Stimulated activated CD4-positive, alpha-beta T cell treated with anti-CD3 and anti-CD28 coated beads, Interleukin-2, amount 100 ng/mL, for 48 hours (primary cell): ENCODE measurements around the gene CD14.
"Not testable (repeated sequence)": the region's sequence is repeated elsewhere in the genome, so short reads cannot be mapped to it uniquely, and the experiment has no call there.

Experiments
- DNase-seq, 2 donors: peaks; one replicate each; pipeline ENCODE4 v3.0.0-alpha.2; 2020

CD14 gene

DNA sequence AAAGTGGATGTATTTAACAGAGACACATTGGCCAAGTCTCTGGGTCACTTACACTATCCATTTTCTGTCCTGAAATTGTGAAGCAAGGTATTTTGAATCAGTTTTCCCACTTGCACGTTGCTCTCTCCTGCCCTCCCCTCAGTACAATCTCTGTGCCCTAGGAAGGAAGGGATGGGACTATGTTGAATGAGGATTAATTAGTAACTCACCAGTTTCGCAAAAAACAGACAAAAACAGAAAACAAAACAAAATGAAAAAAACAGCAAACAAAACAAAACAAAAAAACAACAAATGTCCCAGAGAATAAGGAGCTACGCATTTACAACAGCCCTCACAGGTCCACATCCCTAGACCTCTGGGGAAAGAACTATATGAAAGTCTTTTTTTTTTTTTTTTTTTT is 1.1 kb upstream of the CD14 start:
- DNase-seq, result no peak

DNA sequence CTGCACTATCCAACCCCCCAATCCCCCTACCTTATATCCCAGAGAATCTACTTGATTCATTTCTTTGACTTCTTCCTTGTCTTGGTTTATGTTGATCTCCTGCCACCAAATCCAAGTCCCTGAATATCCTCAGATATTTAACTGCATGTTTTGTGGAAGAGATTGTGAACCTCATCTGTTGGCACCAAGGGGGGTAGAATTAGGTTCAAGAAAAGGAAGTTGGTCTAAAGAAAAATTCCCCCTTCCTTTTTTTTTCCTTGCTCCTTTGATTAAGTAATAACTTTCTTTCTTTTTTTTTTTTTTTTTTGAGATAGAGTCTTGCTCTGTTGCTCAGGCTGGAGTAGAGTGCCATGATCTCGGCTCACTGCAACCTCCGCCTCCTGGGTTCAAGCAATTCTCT is 526 bp upstream of the CD14 start:
- no peak for DNase-seq

DNA sequence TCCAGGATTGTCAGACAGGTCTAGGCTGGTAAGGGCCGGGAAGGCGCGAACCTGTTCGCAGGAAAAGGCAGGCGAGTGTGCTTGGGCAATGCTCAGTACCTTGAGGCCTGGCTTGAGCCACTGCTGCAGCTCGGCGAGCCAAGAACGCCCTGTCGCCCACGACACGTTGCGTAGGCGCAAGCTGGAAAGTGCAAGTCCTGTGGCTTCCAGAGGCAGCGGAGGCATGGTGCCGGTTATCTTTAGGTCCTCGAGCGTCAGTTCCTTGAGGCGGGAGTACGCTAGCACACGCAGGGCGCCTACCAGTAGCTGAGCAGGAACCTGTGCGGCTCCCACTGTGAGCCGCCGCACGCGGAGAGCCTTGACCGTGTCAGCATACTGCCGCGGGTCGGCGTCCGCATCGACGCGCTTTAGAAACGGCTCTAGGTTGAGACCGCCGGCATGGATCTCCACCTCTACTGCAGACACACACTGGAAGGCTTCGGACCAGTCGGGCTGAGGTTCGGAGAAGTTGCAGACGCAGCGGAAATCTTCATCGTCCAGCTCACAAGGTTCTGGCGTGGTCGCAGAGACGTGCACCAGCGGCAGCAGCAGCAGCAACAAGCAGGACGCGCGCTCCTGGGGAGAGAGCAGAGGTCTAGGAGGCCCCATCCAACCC is 482 bp downstream of the CD14 start:
- DNase-seq, result peak; percentile 32 to 35

DNA sequence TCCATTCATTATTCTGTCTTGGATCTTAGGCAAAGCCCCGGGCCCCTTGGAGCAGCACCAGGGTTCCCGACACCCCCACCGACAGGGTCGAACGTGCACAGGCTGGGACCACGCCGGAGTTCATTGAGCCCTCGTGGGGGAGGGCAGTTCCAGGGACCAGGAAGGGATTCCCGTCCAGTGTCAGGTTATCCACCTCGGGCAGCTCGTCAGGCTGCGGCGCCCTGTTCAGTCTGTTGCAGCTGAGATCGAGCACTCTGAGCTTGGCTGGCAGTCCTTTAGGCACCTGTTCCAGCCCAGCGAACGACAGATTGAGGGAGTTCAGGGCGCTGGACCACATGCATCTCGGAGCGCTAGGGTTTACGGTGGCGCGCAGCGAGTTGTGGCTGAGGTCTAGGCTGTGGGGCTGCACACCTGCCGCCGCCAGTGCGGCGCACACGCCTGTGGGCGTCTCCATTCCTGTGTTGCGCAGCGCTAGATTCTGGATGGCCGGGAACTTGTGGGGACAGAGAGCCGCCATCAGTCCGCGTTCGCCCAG is 1.1 kb downstream of the CD14 start:
- DNase-seq, result peak in 1 of 2 donors; percentile 26

DNA sequence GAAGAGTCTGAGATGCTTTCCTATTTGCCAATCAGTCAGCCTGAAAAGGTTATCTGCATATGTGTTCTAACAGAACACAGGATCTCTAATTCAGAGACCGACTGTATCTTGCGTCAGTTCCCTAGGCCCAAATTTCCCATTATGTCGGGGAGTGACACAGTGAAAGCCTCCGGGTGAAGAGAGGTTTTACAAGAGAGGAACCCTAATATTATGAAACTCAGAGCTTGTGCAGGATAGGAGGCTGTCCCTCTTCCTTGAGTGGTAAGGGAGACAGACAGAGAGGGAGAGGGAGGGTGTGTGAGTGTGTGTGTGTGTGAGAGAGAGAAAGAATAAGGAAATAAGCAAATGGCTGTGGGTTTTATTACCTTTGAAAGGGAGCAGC is 1.9 kb downstream of the CD14 start:
- DNase-seq, result no peak

DNA sequence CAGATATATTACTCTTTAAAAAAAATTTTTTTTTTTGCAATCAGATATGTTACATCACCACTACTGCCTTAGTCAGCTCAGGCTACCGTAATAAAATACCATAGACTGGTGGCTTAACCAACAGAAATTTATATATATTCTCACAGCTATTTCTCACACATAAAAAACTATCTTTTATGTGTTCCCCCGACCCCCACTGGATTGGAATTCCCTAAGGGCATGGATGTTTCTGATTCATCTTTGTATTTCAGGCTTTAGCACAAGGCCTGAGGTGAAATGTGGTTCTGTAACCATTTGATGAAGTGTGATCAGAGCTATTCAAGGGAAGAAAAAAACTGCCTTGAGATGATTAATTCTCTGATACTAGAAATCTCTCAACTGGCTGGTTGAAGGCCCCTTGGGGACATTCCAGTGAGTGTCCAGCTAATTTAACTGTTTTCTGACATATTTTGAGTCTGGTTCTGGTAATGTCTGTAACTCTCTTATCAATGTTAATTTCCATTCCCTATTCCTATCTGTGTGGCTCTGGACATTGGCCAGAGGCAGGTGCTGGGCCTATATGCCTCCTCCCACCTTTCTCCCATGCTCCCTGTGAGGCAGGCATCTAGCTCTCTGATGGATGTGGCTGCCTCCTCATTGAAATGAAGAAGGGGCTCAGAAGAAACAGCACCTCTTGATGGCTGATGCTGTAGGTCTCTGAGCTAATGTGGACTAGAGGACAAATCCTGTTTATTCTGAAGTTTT is 2.5 kb downstream of the CD14 start:
- DNase-seq, result no peak

DNA sequence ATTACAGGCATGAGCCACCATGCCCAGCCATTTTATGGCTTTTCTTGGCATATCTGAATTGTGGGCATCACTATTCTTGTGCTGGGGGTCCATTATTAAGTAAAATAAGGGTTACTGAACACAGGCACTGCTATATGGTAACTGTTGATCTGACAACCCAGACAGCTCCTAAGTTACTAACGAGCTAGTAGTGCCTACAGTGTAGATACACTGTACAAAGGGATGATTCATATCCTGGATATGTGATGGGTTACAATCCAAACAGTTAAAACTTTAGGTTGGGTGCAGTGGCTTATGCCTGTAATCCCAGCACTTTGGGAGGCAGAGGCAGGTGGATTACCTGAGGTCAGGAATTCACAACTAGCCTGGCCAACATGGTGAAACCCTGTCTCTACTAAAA is 4.3 kb downstream of the CD14 start:
- DNase-seq, result no peak

DNA sequence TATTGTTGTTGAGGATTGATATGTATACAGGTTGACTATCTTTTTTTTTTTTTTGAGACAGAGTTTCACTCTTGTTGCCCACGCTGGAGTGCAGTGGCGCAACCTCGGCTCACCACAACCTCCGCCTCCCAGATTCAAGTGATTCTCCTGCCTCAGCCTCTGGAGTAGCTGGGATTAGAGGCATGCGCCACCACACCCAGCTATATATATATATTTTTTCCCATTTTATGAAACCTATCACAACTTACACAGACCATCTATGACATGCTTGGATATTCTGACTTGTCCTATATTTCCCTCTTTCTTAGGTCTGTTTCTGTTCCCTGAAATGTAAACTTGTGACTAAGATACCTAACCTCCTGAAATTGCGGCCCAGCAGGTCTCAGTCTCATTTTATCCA is 5.0 kb downstream of the CD14 start:
- no peak for DNase-seq

DNA sequence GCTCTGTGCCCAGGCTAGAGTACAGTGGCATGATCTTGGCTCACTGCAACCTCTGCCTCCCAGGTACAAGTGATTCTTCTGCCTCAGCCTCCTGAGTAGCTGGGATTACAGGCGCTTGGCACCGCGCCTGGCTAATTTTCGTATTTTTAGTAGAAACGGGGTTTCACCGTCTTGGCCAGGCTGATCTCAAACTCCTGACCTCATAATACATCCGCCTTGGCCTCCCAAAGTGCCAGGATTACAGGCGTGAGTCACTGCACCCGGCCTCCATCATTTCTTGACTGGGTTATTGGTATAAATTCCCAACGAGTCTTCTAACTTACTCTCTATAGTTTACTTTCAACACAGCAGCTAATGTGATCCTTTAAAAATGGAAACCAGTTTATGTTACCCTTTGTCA is 8.1 kb downstream of the CD14 start:
- not testable (repeated sequence) for DNase-seq

DNA sequence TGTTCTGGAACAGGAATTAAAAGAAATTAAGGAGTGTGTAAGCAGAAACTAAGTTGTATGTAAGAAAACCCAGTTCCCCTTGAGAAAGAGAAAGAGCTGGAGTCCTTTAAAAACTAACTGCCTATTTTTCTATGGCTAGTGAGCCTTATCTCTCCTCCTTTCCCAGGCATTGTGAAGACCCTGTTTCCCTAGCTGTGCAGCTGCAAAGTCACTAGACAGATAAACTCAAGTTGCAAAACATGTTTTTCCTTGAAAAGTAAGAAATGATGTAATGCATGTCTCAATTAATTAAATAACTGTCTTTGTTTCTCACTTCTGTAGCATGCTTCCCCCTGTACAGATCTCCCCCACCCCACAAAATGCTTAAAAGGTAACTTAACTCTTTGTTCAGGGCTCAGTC is 9.9 kb downstream of the CD14 start:
- DNase-seq, result not testable (repeated sequence)

DNA sequence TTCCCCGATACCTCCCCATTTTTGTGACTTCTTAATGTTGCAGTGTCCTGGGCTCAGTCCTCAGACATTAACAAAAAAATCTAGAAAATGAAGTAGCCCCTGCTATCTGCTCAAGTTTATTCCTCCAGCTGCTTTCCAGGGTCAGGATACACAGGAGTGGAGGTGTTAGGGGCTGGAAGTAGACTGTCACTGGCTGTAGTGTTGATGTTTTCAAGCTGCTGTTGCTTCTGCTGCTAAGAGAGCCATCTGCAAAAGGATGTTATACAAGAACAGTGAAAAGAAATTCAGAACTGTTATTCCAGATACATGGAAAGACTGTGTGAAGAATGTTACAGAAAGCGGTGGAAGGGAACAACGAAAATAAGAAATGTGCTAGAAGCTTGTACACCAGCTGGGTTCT is 10.7 kb downstream of the CD14 start:
- DNase-seq, result no peak

DNA sequence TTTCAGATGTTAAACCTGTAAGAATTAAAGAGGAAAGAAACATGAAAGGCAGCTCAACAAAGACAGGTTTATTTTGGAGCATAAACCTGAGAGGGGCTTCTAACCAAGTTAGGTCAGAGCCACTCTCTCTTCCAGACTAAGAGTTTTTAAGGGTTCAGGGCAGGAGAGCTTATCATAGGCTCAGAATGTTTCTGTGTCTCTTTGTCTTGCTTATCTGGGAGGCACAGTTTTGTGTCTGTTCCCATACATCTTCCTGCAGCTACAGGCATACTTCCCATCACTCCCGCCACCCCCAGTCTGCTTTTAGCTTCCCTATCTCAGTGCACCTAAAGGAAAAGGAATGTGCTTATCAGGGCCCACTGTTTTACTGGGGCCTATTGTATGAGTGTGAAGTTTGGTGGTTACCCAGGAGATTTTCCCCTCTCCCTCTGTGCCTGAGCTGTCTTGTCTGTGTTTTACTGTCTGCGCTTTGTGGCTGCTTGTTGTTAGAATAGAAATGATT is 21.9 kb downstream of the CD14 start:
- no peak for DNase-seq

DNA sequence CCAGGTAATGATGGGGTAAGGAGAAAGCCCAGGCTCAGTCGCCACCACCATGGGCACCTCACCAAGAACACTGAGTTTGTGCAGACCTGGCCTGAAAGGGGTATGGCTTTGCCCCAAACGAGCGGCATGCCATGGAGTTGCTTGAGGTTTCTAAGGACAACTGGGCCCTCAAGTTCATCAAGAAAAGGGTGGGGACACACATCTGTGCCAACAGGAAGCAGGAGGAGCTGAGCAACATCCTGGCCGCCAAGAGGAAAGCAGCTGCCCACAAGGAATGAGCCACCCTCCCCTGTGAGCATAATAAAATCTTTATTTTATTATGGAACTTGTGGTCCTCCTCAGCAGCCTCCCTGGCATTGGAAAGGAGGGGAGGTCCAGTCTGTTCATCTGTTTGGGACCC is 23.8 kb downstream of the CD14 start:
- DNase-seq, result no peak

DNA sequence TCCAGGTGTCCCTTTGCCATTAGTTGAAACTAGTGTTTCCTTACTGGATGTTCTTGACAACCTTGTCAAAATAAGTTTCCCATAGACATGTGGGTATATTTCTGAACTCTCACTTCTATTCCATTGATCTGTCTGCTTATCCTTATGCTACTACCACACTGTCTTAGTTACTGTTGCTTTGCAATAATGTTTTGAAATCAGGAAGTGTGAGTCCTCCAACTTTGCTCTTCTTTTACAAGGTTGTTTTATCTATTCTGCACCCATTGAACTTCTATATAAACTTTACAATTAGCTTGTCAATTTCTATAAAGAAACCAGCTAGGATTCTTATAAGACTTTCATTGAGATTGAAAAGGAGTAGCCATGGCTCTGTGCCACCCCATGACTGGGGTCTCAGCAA is 24.3 kb downstream of the CD14 start:
- no peak for DNase-seq

DNA sequence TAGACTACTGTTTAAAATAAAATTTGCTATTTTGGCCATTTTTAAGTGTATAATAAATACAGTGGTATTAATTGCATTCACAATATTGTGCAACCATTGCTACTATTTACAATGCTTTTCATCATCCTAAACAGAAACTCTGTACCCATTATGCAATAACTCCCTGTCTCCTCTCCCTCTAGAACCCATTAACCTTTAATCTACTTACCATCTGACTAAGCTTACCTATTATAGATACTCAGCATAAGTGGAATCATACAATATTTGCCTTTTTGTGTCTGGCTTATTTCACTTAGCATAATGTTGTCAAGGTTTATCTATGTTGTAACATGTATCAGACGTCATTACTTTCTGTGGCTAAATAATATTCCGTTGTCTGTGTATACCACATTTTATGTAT is 25.9 kb downstream of the CD14 start:
- no peak for DNase-seq

DNA sequence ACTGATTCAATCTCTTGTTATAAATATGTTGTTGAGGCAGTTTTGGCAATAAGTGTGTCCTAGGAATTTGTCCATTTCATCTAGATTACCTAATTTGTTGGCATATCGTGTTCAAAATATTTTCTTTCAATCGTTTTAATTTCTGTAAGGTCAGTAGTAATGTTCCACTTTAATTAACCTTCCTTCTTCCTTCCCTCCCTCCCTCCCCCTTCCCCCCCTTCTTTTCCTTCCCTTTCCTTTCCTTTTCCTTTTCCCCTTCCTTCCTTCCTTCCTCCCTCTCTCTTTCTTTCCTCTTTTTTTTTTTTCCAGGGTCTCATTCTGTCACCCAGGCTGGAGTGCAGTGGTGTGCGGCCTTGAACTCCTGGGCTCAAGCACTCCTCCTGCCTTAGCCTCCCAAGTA is 27.1 kb downstream of the CD14 start:
- DNase-seq, result no peak

DNA sequence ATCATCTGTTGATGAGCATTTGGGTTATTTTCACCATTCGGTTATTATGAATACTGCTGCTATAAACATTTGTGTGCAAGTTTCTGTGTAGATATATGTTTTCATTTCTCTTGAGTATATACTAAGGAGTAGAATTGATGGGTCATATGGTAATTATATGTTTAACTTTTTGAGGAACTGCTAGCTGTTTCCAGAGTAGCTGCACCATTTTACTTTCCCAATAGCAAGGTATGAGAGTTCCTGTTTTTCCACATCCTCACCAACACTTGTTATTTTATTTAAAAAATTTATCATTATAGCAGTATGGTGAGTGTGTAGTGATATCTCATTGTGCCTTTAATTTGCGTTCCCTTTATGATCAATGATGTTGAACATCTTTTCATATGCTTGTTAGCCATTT is 29.2 kb downstream of the CD14 start:
- no peak for DNase-seq

DNA sequence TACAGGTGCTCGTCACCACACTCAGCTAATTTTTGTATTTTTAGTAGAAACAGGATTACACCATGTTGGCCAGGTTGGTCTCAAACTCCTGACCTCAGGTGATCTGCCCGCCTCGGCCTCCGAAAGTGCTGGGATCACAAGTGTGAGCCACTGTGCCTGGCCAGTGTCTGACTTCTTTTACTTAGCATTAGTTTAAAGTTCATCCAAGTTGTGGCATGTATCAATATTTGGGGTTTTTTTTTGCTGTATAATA is 29.6 kb downstream of the CD14 start:
- DNase-seq, result not testable (repeated sequence)

DNA sequence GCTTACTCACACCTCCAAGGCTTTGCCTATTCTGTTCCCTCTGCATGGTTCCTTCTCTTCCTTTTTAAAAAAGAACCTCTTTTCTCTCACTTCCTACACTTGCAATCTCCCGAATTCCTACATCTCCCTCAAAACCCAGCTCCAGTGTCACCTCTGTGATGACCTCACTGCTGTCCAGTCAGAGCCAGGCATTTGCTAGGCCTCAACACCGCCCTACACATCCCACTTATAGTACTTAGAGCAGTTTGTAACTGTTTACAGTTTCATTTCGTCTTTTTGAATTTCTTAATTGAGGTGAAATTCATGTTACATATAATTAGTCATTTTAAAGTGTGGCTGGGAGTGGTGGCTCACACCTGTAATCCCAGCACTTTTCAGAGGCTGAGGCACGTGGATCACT is 30.8 kb downstream of the CD14 start:
- DNase-seq, result no peak

DNA sequence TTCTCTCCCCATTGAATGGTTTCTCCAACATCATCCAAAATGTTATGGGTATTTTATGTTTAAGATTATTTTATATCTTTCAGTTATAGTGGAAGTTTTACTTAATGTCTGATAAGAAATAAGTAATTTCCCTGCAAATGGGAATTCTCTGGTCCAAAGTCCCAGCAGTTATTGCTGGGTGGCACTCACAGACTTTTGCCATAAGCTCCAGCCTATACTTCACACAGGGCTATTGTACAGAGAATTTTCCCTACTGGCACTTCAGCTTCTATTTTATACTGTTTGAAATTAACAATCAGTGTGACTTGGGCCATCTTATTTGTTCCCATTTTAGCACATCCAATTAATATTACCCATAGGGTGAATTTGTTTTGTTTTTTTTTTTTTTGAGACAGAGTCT is 32.9 kb downstream of the CD14 start:
- DNase-seq, result no peak

DNA sequence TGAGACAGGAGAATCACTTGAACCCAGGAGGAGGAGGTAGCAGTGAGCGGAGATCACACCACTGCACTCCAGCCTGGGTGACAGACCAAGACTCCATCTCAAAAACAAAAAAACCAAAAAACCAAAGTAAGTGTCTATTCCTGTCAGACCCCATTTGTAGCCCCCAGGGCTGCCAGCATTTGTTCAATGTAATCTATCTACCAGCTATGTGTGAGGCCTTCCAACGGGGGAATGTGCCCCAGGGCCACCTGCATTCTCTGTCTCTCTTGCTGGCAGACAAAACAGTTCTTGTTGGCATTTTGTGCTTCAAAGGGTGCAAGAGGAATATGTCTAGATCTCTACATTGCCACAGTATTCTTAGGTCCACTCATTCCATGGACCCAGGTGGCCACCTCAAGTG is 34.1 kb downstream of the CD14 start:
- DNase-seq, result no peak

DNA sequence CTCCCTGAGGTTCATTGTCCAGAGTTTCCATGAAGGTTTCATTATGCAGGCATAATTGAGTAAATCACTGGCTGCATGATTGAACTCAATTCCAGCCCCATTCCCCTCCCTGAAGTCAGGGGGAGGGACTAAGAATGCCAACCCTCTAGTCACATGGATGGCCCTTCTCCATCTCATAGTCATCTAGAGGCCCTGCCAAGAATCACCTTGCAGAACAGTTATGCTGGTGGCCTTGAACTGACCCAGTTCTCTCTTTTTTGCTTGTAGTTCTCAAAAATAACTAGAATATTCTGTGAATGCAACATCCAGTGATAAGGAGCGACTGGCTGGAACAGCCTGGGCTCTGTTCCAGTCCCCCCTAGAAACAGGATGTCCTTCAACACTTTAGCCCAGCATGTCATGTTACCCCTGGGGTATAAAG is 36.6 kb downstream of the CD14 start:
- no peak for DNase-seq

DNA sequence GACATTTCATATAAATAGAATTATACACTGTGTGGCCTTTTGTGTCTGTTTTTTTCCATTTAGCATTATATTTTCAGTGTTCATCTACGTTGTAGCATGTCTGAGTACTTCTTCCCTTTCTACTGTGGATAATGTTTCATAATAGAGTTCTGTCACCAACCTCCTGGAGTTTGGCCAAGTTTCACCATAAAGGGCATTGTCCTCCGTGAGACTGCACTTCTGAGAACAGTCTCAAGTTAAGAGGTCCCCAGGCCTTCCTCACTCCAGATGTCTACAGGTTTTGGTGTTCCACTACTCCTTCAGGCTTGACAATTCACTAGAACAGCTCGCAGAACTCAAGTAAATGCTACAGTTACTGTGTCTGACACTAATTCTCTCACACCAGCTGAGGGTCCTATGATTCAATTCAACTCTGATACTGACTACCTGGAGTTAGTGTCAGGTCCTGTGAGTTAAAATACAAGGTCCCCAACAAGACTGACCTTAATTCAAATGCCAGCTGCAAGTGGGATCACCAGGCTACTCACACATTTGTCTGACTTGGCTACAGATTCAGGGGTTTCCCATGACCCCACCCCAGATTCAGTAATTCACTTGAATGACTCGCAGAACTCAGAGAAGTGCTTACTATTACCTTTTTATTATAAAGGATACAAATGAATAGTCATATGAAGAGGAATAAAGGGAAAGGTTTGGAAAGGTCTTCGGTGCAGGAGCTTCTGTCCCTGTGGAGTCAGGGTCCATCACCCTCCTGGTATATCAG is 37.3 kb downstream of the CD14 start:
- no peak for DNase-seq

DNA sequence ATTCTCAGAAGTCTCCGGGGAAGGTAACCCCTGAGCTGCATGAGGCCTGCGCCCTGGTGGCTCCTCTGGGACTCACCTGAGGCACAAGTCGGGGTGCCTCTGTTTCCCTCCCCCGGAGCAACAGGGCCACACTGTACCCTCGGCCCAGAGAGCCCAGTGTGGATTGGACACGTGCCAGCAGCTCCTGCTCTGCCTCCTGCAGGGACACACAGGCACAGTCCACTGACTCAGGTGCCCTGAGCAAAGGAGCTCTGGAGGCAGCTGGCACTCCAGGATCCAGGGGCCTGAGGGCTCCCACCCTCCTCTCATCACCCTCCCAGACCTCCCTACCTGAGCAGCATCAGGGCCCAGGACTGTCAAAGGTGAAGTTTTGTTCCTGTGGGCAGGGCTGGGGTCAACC is 38.8 kb downstream of the CD14 start:
- DNase-seq, result no peak
